GM12873 (cell line): Measurements from ENCODE around the gene RALGPS1.

Experiments
- CTCF ChIP-seq: IDR thresholded peaks from 2 replicates; pipeline ENCODE4 v1.5.1; 2012; ENCODE audit warnings: low read depth, mild to moderate bottlenecking, moderate library complexity, low read length, control low read depth; ENCODE audit not compliant: insufficient read depth; ENCODE audit errors: missing control alignments

RALGPS1 gene

GRCh38 chr9:126989847-126990842 is 75.6 kb downstream of the RALGPS1 start:
- no peak for TF ChIP-seq CTCF

- TF ChIP-seq CTCF = no peak
Observed at GRCh38 chr9:126991183-126991582, 76.6 kb downstream of the RALGPS1 start.

- TF ChIP-seq CTCF = no peak
Observed at GRCh38 chr9:126992427-126992826, 77.8 kb downstream of the RALGPS1 start.

- no peak for TF ChIP-seq CTCF
Observed at GRCh38 chr9:126999315-127000068, 84.9 kb downstream of the RALGPS1 start.

GRCh38 chr9:127004946-127005769 is 90.6 kb downstream of the RALGPS1 start:
- TF ChIP-seq CTCF = no peak

- TF ChIP-seq CTCF = no peak
Observed at GRCh38 chr9:127005770-127006314, 91.3 kb downstream of the RALGPS1 start.
